IMR-90 (cell line): ENCODE measurements around the gene COMMD8. TPM values are rescaled to one million over a fixed set of nuclear protein-coding genes. Genes with fewer than 3 reads are reported as not detected.
A peak's percentile ranks its signal among the peaks of the same experiment; 100 is the strongest.

Experiments
- ATAC-seq: fragments of 200-7000 bp; cut with Tn5 transposase; 2 replicates; pipeline ENCODE4 v1.9.1; 2020; ENCODE audit warnings: low read depth, mild to moderate bottlenecking, moderate library complexity
- BruUV-seq: library from RNA; stranded (reverse); fragments of 400-500 nt; replicated peaks from 2 replicates; lab custom pipeline; 2021; lab: Mats Ljungman, UMichigan
- CTCF ChIA-PET: fragments of 300-600 bp; formaldehyde crosslinking; extraction: SDS; loops from one replicate; lab custom pipeline; 2021; ENCODE audit warnings: antibody characterized with exemption; lab: Yijun Ruan, JAX
- POLR2A ChIA-PET: fragments of 300-600 bp; sonication (Branson Sonifier 250); formaldehyde crosslinking; loops from one replicate; lab custom pipeline; 2022; ENCODE audit warnings: antibody characterized with exemption; ENCODE audit not compliant: unreplicated experiment; lab: Charles Lee
- DNase-seq: peaks from one replicate; pipeline ENCODE4 v3.0.0; 2013
- H2AFZ ChIP-seq: replicated peaks from 2 replicates; pipeline ENCODE3; 2013; ENCODE audit warnings: low read length, mild to moderate bottlenecking; ENCODE audit not compliant: poor library complexity
- H2AK5ac ChIP-seq: 2 replicates; pipeline ENCODE4 v1.6.1; 2013; ENCODE audit warnings: low read depth, low read length, inconsistent platforms
- H2AK9ac ChIP-seq: replicated peaks from 2 replicates; pipeline ENCODE3; 2013; ENCODE audit warnings: mild to moderate bottlenecking, low read depth, low read length, moderate library complexity; ENCODE audit not compliant: poor library complexity
- H2BK120ac ChIP-seq: 2 replicates; pipeline ENCODE4 v1.6.1; 2013; ENCODE audit warnings: low read depth, low read length, inconsistent platforms
- H2BK15ac ChIP-seq: 3 replicates; pipeline ENCODE4 v1.6.1; 2013; ENCODE audit warnings: low read depth, low read length, inconsistent platforms
- H2BK20ac ChIP-seq: 2 replicates; pipeline ENCODE4 v1.6.1; 2013; ENCODE audit warnings: low read depth, mild to moderate bottlenecking, inconsistent platforms, low read length, moderate library complexity
- H2BK5ac ChIP-seq: 2 replicates; pipeline ENCODE4 v1.6.1; 2013; ENCODE audit warnings: mild to moderate bottlenecking, low read depth, low read length, inconsistent platforms; ENCODE audit not compliant: poor library complexity, severe bottlenecking
- H3K14ac ChIP-seq: replicated peaks from 2 replicates; pipeline ENCODE4 v1.6.1; 2013; ENCODE audit warnings: low read depth, low read length, inconsistent platforms
- H3K18ac ChIP-seq: 2 replicates; pipeline ENCODE4 v1.6.1; 2013; ENCODE audit warnings: low read depth, low read length, control low read depth
- H3K23ac ChIP-seq: 2 replicates; pipeline ENCODE4 v1.6.1; 2013; ENCODE audit warnings: low read depth, low read length, inconsistent platforms
- H3K27ac ChIP-seq: 2 replicates; pipeline ENCODE4 v1.5.1; 2013; ENCODE audit warnings: mild to moderate bottlenecking, control low read depth, low read length; ENCODE audit not compliant: insufficient read depth
- H3K27me3 ChIP-seq: 2 replicates; pipeline ENCODE4 v1.6.1; 2013; ENCODE audit warnings: low read length; ENCODE audit not compliant: control insufficient read depth, insufficient read depth
- H3K36me3 ChIP-seq: 2 replicates; pipeline ENCODE4 v1.6.1; 2013; ENCODE audit warnings: low read length, mixed read lengths; ENCODE audit not compliant: control insufficient read depth, insufficient read depth
- H3K4ac ChIP-seq: 2 replicates; pipeline ENCODE4 v1.6.1; 2013; ENCODE audit warnings: low read depth, low read length, inconsistent platforms
- H3K4me1 ChIP-seq: 2 replicates; pipeline ENCODE4 v1.6.1; 2013; ENCODE audit warnings: low read length, mixed read lengths; ENCODE audit not compliant: control insufficient read depth, insufficient read depth
- H3K4me2 ChIP-seq: 2 replicates; pipeline ENCODE4 v1.6.1; 2013; ENCODE audit warnings: low read depth, mild to moderate bottlenecking, control low read depth, low read length, moderate library complexity
- H3K4me3 ChIP-seq: 2 replicates; pipeline ENCODE4 v1.5.1; 2013; ENCODE audit warnings: low read depth, mild to moderate bottlenecking, control low read depth, low read length, moderate library complexity; ENCODE audit not compliant: insufficient read depth
- H3K56ac ChIP-seq: 2 replicates; pipeline ENCODE4 v1.6.1; 2013; ENCODE audit warnings: low read length, inconsistent platforms; ENCODE audit not compliant: insufficient read depth; ENCODE audit errors: extremely low read depth
- H3K79me1 ChIP-seq, 2 experiments: 2 replicates each; pipeline ENCODE4 v1.6.1; 2013; ENCODE audit warnings: low read length in 2 of 2, inconsistent platforms in 1 of 2, low read depth in 1 of 2
- H3K9ac ChIP-seq: 2 replicates; pipeline ENCODE4 v1.6.1; 2013; ENCODE audit warnings: low read depth, low read length, control low read depth
- H3K9me1 ChIP-seq: 2 replicates; pipeline ENCODE4 v1.6.1; 2013; ENCODE audit warnings: low read length, inconsistent platforms; ENCODE audit not compliant: insufficient read depth
- H3K9me3 ChIP-seq: 2 replicates; pipeline ENCODE4 v1.6.1; 2013; ENCODE audit warnings: low read length; ENCODE audit not compliant: control insufficient read depth, insufficient read depth
- H4K20me1 ChIP-seq: 2 replicates; pipeline ENCODE4 v1.6.1; 2013; ENCODE audit warnings: low read length, inconsistent platforms; ENCODE audit not compliant: insufficient read depth
- H4K5ac ChIP-seq: 2 replicates; pipeline ENCODE4 v1.6.1; 2013; ENCODE audit warnings: mild to moderate bottlenecking, low read depth, low read length, control low read depth
- H4K8ac ChIP-seq, 2 experiments: 2 replicates each; pipeline ENCODE4 v1.6.1; 2013; ENCODE audit warnings: low read depth in 2 of 2, low read length in 2 of 2, control low read depth in 1 of 2, inconsistent platforms in 1 of 2
- H4K91ac ChIP-seq: 2 replicates; pipeline ENCODE4 v1.6.1; 2013; ENCODE audit warnings: low read depth, low read length, inconsistent platforms; ENCODE audit not compliant: insufficient read depth
- CEBPB ChIP-seq: IDR thresholded peaks from 2 replicates; pipeline ENCODE4 v1.6.1; 2012; ENCODE audit warnings: low read depth, low read length, improper control_type of control experiment
- CHD1 ChIP-seq: IDR thresholded peaks from 2 replicates; pipeline ENCODE4 v1.6.1; 2012; ENCODE audit warnings: low read depth, low read length, improper control_type of control experiment
- ELK1 ChIP-seq: fragments of 150-350 bp; IDR thresholded peaks from 2 replicates; pipeline ENCODE4 v1.6.1; 2016; ENCODE audit warnings: low read depth, mild to moderate bottlenecking, low read length, moderate library complexity, borderline replicate concordance
- FOS ChIP-seq: fragments of 150-350 bp; IDR thresholded peaks from 2 replicates; pipeline ENCODE4 v1.6.1; 2016; ENCODE audit warnings: low read depth, low read length
- MAZ ChIP-seq: IDR thresholded peaks from 2 replicates; pipeline ENCODE4 v1.6.1; 2012; ENCODE audit warnings: low read depth, mild to moderate bottlenecking, low read length, improper control_type of control experiment, moderate library complexity, borderline replicate concordance
- RCOR1 ChIP-seq: IDR thresholded peaks from 2 replicates; pipeline ENCODE4 v1.6.1; 2012; ENCODE audit warnings: mild to moderate bottlenecking, low read length, improper control_type of control experiment; ENCODE audit not compliant: insufficient replicate concordance
- SMC3 ChIP-seq: fragments of 150-350 bp; IDR thresholded peaks from 2 replicates; pipeline ENCODE4 v1.6.1; 2016; ENCODE audit warnings: low read depth, mild to moderate bottlenecking, antibody characterized with exemption, low read length, moderate library complexity
- WGBS, 2 experiments: methylation state at CpG; one replicate each; pipeline versions ENCODE4 v1.1.5 to v1.1.7; 2013; ENCODE audit warnings: missing lambda C conversion rate in 2 of 2; ENCODE audit not compliant: insufficient read length in 1 of 2; ENCODE audit errors: extremely low coverage in 2 of 2; 5-methylcytosine and 5-hydroxymethylcytosine counted together
- dilution Hi-C: fragments of 300-500 bp; cut with HindIII; formaldehyde crosslinking; loops from one replicate; pipeline ENCODE4 v1.14.3; 2018; ENCODE audit warnings: low sequenced_read_pairs; ENCODE audit not compliant: unreplicated experiment
- in situ Hi-C: fragments of 300-500 bp; cut with MboI; formaldehyde crosslinking; loops from 3 replicates; pipeline ENCODE4 v1.14.3; 2019; ENCODE audit warnings: low sequenced_read_pairs, inconsistent platforms, mixed read lengths
- intact Hi-C: fragments of 100-400 bp; cut with micrococcal nuclease; formaldehyde crosslinking; loops from 2 replicates; pipeline ENCODE4 v1.10.0; 2022
- polyA plus RNA-seq, 3 experiments: library from polyadenylated mRNA; depleted of rRNA; stranded (reverse); fragments of >200 nt; gene quantifications; 2 replicates each; pipeline ENCODE4 v1.2.3, GENCODE V29; 2012; ENCODE audit warnings: low replicate concordance in 1 of 3
- total RNA-seq: library from RNA; depleted of rRNA; stranded (reverse); fragments of >200 nt; gene quantifications from 2 replicates; pipeline ENCODE4 v1.2.3, GENCODE V29; 2012

Gene COMMD8
- total and polyA plus RNA-seq, 2 of the 4 experiments (the other 2 are of a cell fraction): 12.5 to 12.6 TPM

GRCh38 chr4:47471064-47471463 is 7.6 kb upstream of the COMMD8 start:
- BruUV-seq: no TSS peak
- in situ Hi-C loops (no loop called here), intact Hi-C loops (no loop called here), dilution Hi-C loops (no loop called here)
- peak overlapping the region; percentile 62; the same call in 1 of the 2 replicates for H2BK120ac ChIP-seq
- CTCF ChIA-PET: interaction anchor here (0.6 to 1.2 kb wide), 3 partner anchors 10 to 394 kb away, joined by 3 to 4 read pairs (median 3); no protein-coding TSS in a partner anchor
- WGBS, 2 experiments: no CpG with 5 or more reads among the region's 4 CpGs
- no peaks in the 10 kb centered on the region for H3K27me3 ChIP-seq
- H3K27ac ChIP-seq: no peak overlapping the region
- no peak overlapping the region for H3K9ac ChIP-seq
- no peak overlapping the region for H3K56ac ChIP-seq
- no peak overlapping the region for H2AFZ ChIP-seq
- H3K4me3 ChIP-seq: no peak overlapping the region
- peak overlapping the region in 1 of 2 experiments; percentile 30; a peak in 2 of 4 replicates for H4K8ac ChIP-seq
- H3K9me3 ChIP-seq: no peaks in the 10 kb centered on the region
- TF ChIP-seq MAZ (no peak), ELK1 (no peak), CHD1 (no peak), SMC3 (no peak), CEBPB (no peak), RCOR1 (no peak), FOS (no peak)
- H4K20me1 ChIP-seq: no peaks in the 10 kb centered on the region
- peak overlapping the region; percentile 54; the same call in 1 of the 2 replicates for H4K5ac ChIP-seq
- H2AK5ac ChIP-seq: no peak overlapping the region
- peak overlapping the region; percentile 77 for H2BK5ac ChIP-seq
- H3K4me1 ChIP-seq: peaks cover 5% of the 10 kb centered on the region; the same call in 1 of the 2 replicates
- no peak overlapping the region; the same call in 1 of the 2 replicates for H3K4me2 ChIP-seq
- POLR2A ChIA-PET: no interaction called here
- peak overlapping the region; percentile 52; the same call in 1 of the 2 replicates for H3K4ac ChIP-seq
- no peak overlapping the region for H2AK9ac ChIP-seq
- no peak overlapping the region for H4K91ac ChIP-seq
- 0 out of 2 replicates have a peak overlapping the region, but pooled peaks have one; percentile 45 for H3K14ac ChIP-seq
- H2BK20ac ChIP-seq: 0 out of 2 replicates have a peak overlapping the region, but pooled peaks have one; percentile 49
- H3K18ac ChIP-seq: peak overlapping the region; percentile 80; the same call in 1 of the 2 replicates
- no peaks in the 10 kb centered on the region for H3K9me1 ChIP-seq
- ATAC-seq: no peak; the same call in 1 of the 2 replicates
- no peaks in the 10 kb centered on the region for H3K36me3 ChIP-seq
- no peaks in the 10 kb centered on the region for H3K79me1 ChIP-seq
- no peak overlapping the region for H2BK15ac ChIP-seq
- no peak for DNase-seq
- no peak overlapping the region for H3K23ac ChIP-seq
